HepG2 (cell line): Measurements from ENCODE around the gene MRPS21. TPM values are rescaled to one million over a fixed set of nuclear protein-coding genes. Genes with fewer than 3 reads are reported as not detected.

Source experiments
- HIC2 ChIP-seq: sonication (generic); formaldehyde crosslinking; IDR thresholded peaks from 2 replicates; pipeline ENCODE4 v1.9.0; 2022; ENCODE audit warnings: low read depth, missing genetic modification reagents
- HINFP ChIP-seq: sonication (generic); formaldehyde crosslinking; IDR thresholded peaks from 2 replicates; pipeline ENCODE4 v1.4.0; 2020; ENCODE audit warnings: low read depth, mild to moderate bottlenecking, missing genetic modification reagents
- HOXA5 ChIP-seq: sonication (generic); formaldehyde crosslinking; IDR thresholded peaks from 2 replicates; pipeline ENCODE4 v1.4.0; 2020; ENCODE audit warnings: missing genetic modification reagents
- MBNL3 ChIP-seq: fragments of 250-450 bp; sonication (Bioruptor Pico); conservative IDR thresholded peaks from 2 replicates; pipeline ENCODE4 v1.8.0; 2022; ENCODE audit warnings: mild to moderate bottlenecking, inconsistent platforms
- NFYC ChIP-seq: IDR thresholded peaks from 2 replicates; pipeline ENCODE4 v1.6.1; 2016; ENCODE audit warnings: missing genetic modification reagents, missing compliant biosample characterization
- RBAK ChIP-seq: sonication (generic); formaldehyde crosslinking; IDR thresholded peaks from 2 replicates; pipeline ENCODE4 v1.5.1; 2020; ENCODE audit warnings: mild to moderate bottlenecking, missing genetic modification reagents
- REST ChIP-seq, 2 experiments: IDR thresholded peaks; 2 replicates each; pipeline ENCODE4 v1.6.1; 2011 to 2012; ENCODE audit warnings: low read length in 2 of 2, borderline replicate concordance in 1 of 2, low read depth in 1 of 2, mild to moderate bottlenecking in 1 of 2, moderate library complexity in 1 of 2
- RNF219 ChIP-seq: sonication (generic); formaldehyde crosslinking; IDR thresholded peaks from 2 replicates; pipeline ENCODE4 v1.5.0; 2020; ENCODE audit warnings: mild to moderate bottlenecking, missing genetic modification reagents
- SMARCE1 ChIP-seq: fragments of 450-650 bp; IDR thresholded peaks from 2 replicates; pipeline ENCODE4 v1.6.1; 2017; ENCODE audit warnings: borderline replicate concordance
- SMC3 ChIP-seq: IDR thresholded peaks from 2 replicates; pipeline ENCODE4 v1.6.1; 2011; ENCODE audit warnings: low read length, improper control_type of control experiment
- TAF1 ChIP-seq: sonication (generic); formaldehyde crosslinking; IDR thresholded peaks from 2 replicates; pipeline ENCODE4 v1.4.0; 2020; ENCODE audit warnings: missing genetic modification reagents
- ZBTB4 ChIP-seq: sonication (generic); formaldehyde crosslinking; IDR thresholded peaks from 2 replicates; pipeline ENCODE4 v1.4.0; 2020; ENCODE audit warnings: missing genetic modification reagents, mild to moderate bottlenecking, borderline replicate concordance
- ZBTB7B ChIP-seq: sonication (generic); formaldehyde crosslinking; IDR thresholded peaks from 2 replicates; pipeline ENCODE4 v1.4.0; 2020; ENCODE audit warnings: missing genetic modification reagents
- ZMYM2 ChIP-seq: sonication (generic); formaldehyde crosslinking; IDR thresholded peaks from 2 replicates; pipeline ENCODE4 v1.8.0; 2022; ENCODE audit warnings: mild to moderate bottlenecking, missing genetic modification reagents
- ZNF501 ChIP-seq: sonication (generic); formaldehyde crosslinking; IDR thresholded peaks from 2 replicates; pipeline ENCODE4 v1.5.1; 2020; ENCODE audit warnings: mild to moderate bottlenecking, moderate library complexity, missing genetic modification reagents
- ZNF816 ChIP-seq: sonication (generic); formaldehyde crosslinking; IDR thresholded peaks from 2 replicates; pipeline ENCODE4 v1.8.0; 2022; ENCODE audit warnings: missing genetic modification reagents, mild to moderate bottlenecking, borderline replicate concordance
- polyA plus RNA-seq, 8 experiments: library from polyadenylated mRNA; depleted of rRNA in 3 of 8; stranded (reverse) in 7 of 8; unstranded in 1 of 8; fragments of >200 nt; fragmentation: Illumina TruSeq in 4 of 8; extraction: Trizol in 4 of 8; gene quantifications; 2 replicates each; pipeline versions ENCODE4 v1.2.1 to v1.2.3, GENCODE V29; 2011 to 2016; ENCODE audit warnings: low read depth in 4 of 8, missing spikeins in 1 of 8, mixed read lengths in 1 of 8; ENCODE audit not compliant: insufficient read depth in 1 of 8
- total RNA-seq, 5 experiments: library from RNA; depleted of rRNA; stranded (reverse); fragments of >200 nt; fragmentation: Illumina TruSeq; extraction: Trizol; gene quantifications; 2 replicates each; pipeline ENCODE4 v1.2.3, GENCODE V29; 2016; ENCODE audit warnings: low read depth in 1 of 5

Gene MRPS21
- total and polyA plus RNA-seq, 2 of the 13 experiments (the other 11 are each of a cell fraction or from before 2014, with no cell fraction given): 59.4 to 64.2 TPM

GRCh38 chr1:150268705-150269403 lies 24.8 kb upstream of the MRPS21 start, which contains the start of gene APH1A (continued):
- TF ChIP-seq HINFP (CRISPR knock-in tag): no peak
- TF ChIP-seq SMC3: no peak
- TF ChIP-seq ZNF501 (CRISPR knock-in tag): peak; percentile 52; the same call in 1 of the 2 replicates
- no peak for TF ChIP-seq RBAK (CRISPR knock-in tag)
- TF ChIP-seq REST (IDR thresholded peaks at IDR 0.05; ENCODE audit: borderline replicate concordance in 1 of 2, low read depth in 1 of 2, low read length in 2 of 2): peak in 1 of 2 experiments; percentile 39; a peak in 1 of 4 replicates
- no peak for TF ChIP-seq MBNL3 (CRISPR knock-in tag)
- TF ChIP-seq ZMYM2 (CRISPR knock-in tag): no peak
- TF ChIP-seq HIC2 (CRISPR knock-in tag): no peak
- TF ChIP-seq SMARCE1: no peak
- TF ChIP-seq NFYC (CRISPR knock-in tag): peak; percentile 76
- no peak for TF ChIP-seq RNF219 (CRISPR knock-in tag)
- TF ChIP-seq ZBTB4 (CRISPR knock-in tag): 0 out of 2 replicates have a peak, but pooled peaks have one; percentile 48
- TF ChIP-seq ZBTB7B (CRISPR knock-in tag): peak; percentile 78; the same call in 1 of the 2 replicates
- TF ChIP-seq TAF1 (CRISPR knock-in tag): peak; percentile 59
- peak; percentile 78; the same call in 1 of the 2 replicates for TF ChIP-seq HOXA5
- no peak for TF ChIP-seq ZNF816 (CRISPR knock-in tag)
